ENCODE measurements around the gene ATF3. TPM values are rescaled to one million over a fixed set of nuclear protein-coding genes. Genes with fewer than 3 reads are reported as not detected.
A peak's percentile ranks its signal among the peaks of the same experiment; 100 is the strongest.

ATF3 gene
- 30.0 and 39.7 TPM in 2 replicates for total RNA-seq (2014; rRNA removed; shearing (Covaris generic); ENCODE audit: low replicate concordance)

GRCh38 chr1:212608392-212608958 lies at the start of gene ATF3:
TSS of gene ATF3 (plus strand) at chr1:212608761. CDS start at chr1:212615022, 6,261 bp downstream.
- DNase-seq (ENCODE audit: low read depth), result peak; percentile 99
- in situ Hi-C loops (cut with HindIII; ENCODE audit: low pct_unique_long_range_greater_than_20kb, low sequenced_read_pairs), result no loop called here

- in situ Hi-C loops (cut with HindIII; ENCODE audit: low pct_unique_long_range_greater_than_20kb, low sequenced_read_pairs), result no loop called here
- no peak for DNase-seq (ENCODE audit: low read depth)
Measured at GRCh38 chr1:212559929-212560328, 48.6 kb upstream of the ATF3 start.

- in situ Hi-C loops (cut with HindIII; ENCODE audit: low pct_unique_long_range_greater_than_20kb, low sequenced_read_pairs), result no loop called here
- DNase-seq (ENCODE audit: low read depth), result no peak
Measured at GRCh38 chr1:212560933-212561460, 47.6 kb upstream of the ATF3 start.

GRCh38 chr1:212561501-212561931 lies 47.0 kb upstream of the ATF3 start:
- DNase-seq (ENCODE audit: low read depth), result peak; percentile 72
- in situ Hi-C loops (cut with HindIII; ENCODE audit: low pct_unique_long_range_greater_than_20kb, low sequenced_read_pairs), result no loop called here

- in situ Hi-C loops (cut with HindIII; ENCODE audit: low pct_unique_long_range_greater_than_20kb, low sequenced_read_pairs), result no loop called here
- DNase-seq (ENCODE audit: low read depth), result no peak
Measured at GRCh38 chr1:212562771-212563170, 45.8 kb upstream of the ATF3 start.

GRCh38 chr1:212565079-212565478 lies 43.5 kb upstream of the ATF3 start:
- in situ Hi-C loops (cut with HindIII; ENCODE audit: low pct_unique_long_range_greater_than_20kb, low sequenced_read_pairs), result no loop called here
- DNase-seq (ENCODE audit: low read depth), result no peak

GRCh38 chr1:212565571-212566305 lies 42.8 kb upstream of the ATF3 start:
- no peak for DNase-seq (ENCODE audit: low read depth)
- in situ Hi-C loops (cut with HindIII; ENCODE audit: low pct_unique_long_range_greater_than_20kb, low sequenced_read_pairs), result no loop called here

GRCh38 chr1:212566522-212567479 lies 41.8 kb upstream of the ATF3 start:
- in situ Hi-C loops (cut with HindIII; ENCODE audit: low pct_unique_long_range_greater_than_20kb, low sequenced_read_pairs), result no loop called here
- peak; percentile 78 for DNase-seq (ENCODE audit: low read depth)

GRCh38 chr1:212567638-212568037 lies 40.9 kb upstream of the ATF3 start:
- in situ Hi-C loops (cut with HindIII; ENCODE audit: low pct_unique_long_range_greater_than_20kb, low sequenced_read_pairs), result no loop called here
- DNase-seq (ENCODE audit: low read depth), result no peak

- DNase-seq (ENCODE audit: low read depth), result no peak
- in situ Hi-C loops (cut with HindIII; ENCODE audit: low pct_unique_long_range_greater_than_20kb, low sequenced_read_pairs), result no loop called here
Measured at GRCh38 chr1:212568978-212569537, 39.5 kb upstream of the ATF3 start.

- in situ Hi-C loops (cut with HindIII; ENCODE audit: low pct_unique_long_range_greater_than_20kb, low sequenced_read_pairs), result no loop called here
Measured at GRCh38 chr1:212574732-212575131, 33.8 kb upstream of the ATF3 start.

GRCh38 chr1:212575333-212575732 lies 33.2 kb upstream of the ATF3 start:
- no peak for DNase-seq (ENCODE audit: low read depth)
- in situ Hi-C loops (cut with HindIII; ENCODE audit: low pct_unique_long_range_greater_than_20kb, low sequenced_read_pairs), result no loop called here

More at GRCh38 chr1:212574732-212575131, 33.8 kb upstream of the ATF3 start:
- no peak for DNase-seq (ENCODE audit: low read depth)

GRCh38 chr1:212578041-212578440 lies 30.5 kb upstream of the ATF3 start:
- in situ Hi-C loops (cut with HindIII; ENCODE audit: low pct_unique_long_range_greater_than_20kb, low sequenced_read_pairs), result no loop called here
- no peak for DNase-seq (ENCODE audit: low read depth)

GRCh38 chr1:212581034-212581433 lies 27.5 kb upstream of the ATF3 start:
- DNase-seq (ENCODE audit: low read depth), result no peak
- in situ Hi-C loops (cut with HindIII; ENCODE audit: low pct_unique_long_range_greater_than_20kb, low sequenced_read_pairs), result no loop called here

GRCh38 chr1:212582291-212582690 lies 26.3 kb upstream of the ATF3 start:
- in situ Hi-C loops (cut with HindIII; ENCODE audit: low pct_unique_long_range_greater_than_20kb, low sequenced_read_pairs), result no loop called here
- no peak for DNase-seq (ENCODE audit: low read depth)

GRCh38 chr1:212582808-212583615 lies 25.5 kb upstream of the ATF3 start:
- in situ Hi-C loops (cut with HindIII; ENCODE audit: low pct_unique_long_range_greater_than_20kb, low sequenced_read_pairs), result no loop called here

GRCh38 chr1:212583643-212584042 lies 24.9 kb upstream of the ATF3 start:
- no peak for DNase-seq (ENCODE audit: low read depth)
- in situ Hi-C loops (cut with HindIII; ENCODE audit: low pct_unique_long_range_greater_than_20kb, low sequenced_read_pairs), result no loop called here

More at GRCh38 chr1:212582808-212583615, 25.5 kb upstream of the ATF3 start:
- DNase-seq (ENCODE audit: low read depth), result no peak

Data from Caki2 (cell line).